ENCODE measurements around the gene CASP14.
"Not testable (repeated sequence)": the region's sequence is repeated elsewhere in the genome, so short reads cannot be mapped to it uniquely, and the experiment has no call there.

Gene CASP14, protein sequence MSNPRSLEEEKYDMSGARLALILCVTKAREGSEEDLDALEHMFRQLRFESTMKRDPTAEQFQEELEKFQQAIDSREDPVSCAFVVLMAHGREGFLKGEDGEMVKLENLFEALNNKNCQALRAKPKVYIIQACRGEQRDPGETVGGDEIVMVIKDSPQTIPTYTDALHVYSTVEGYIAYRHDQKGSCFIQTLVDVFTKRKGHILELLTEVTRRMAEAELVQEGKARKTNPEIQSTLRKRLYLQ

GRCh38 chr19:15048885-15049541, at the start of gene CASP14:
TSS of gene CASP14 (plus strand) at chr19:15049480. CDS start at chr19:15052252, 2,772 bp downstream.
- Mint-ChIP-seq H3K4me3 (no peak within 1 kb of the TSS), H3K27me3 (ENCODE audit: low read depth) (no peaks in the 10 kb centered on the region), H3K27ac (no peak within 1 kb of the TSS), H3K9me3 (no peaks in the 10 kb centered on the region), H3K36me3 (ENCODE audit: low read depth) (no peaks in the 10 kb centered on the region), H3K4me1 (ENCODE audit: low read depth) (no peaks in the 10 kb centered on the region)
- no peak for DNase-seq (ENCODE audit: low spot score)

DNA sequence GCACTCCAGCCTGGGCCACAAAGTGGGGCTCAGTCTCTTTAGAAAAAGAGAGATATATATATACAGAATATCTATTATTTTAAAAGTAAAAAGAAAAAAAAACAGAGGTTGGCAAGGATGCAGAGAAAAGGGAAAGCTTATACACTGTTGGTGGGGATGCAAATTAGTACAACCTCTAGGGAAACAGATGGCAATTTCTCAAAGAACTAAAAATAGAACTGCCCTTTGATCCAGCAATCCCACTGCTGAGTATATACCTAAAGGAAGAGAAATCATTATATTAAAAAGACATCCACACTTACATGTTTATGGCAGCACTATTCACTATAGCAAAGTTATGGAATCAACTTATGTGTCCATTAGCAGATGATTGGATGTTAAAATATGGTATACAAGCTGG, 41.0 kb upstream of the CASP14 start:
- no peaks in the 10 kb centered on the region for H3K4me1 Mint-ChIP-seq (ENCODE audit: low read depth)
- no peaks in the 10 kb centered on the region for H3K9me3 Mint-ChIP-seq
- H3K27ac Mint-ChIP-seq, result no peak overlapping the region
- H3K36me3 Mint-ChIP-seq (ENCODE audit: low read depth), result no peaks in the 10 kb centered on the region
- no peak overlapping the region for H3K4me3 Mint-ChIP-seq
- DNase-seq (ENCODE audit: low spot score), result no peak
- H3K27me3 Mint-ChIP-seq (ENCODE audit: low read depth), result peaks cover 10% of the 10 kb centered on the region

GRCh38 chr19:15010501-15011300, 38.6 kb upstream of the CASP14 start:
- H3K27ac Mint-ChIP-seq, result no peak overlapping the region
- H3K36me3 Mint-ChIP-seq (ENCODE audit: low read depth), result no peaks in the 10 kb centered on the region
- peaks cover 10% of the 10 kb centered on the region for H3K27me3 Mint-ChIP-seq (ENCODE audit: low read depth)
- H3K9me3 Mint-ChIP-seq, result no peaks in the 10 kb centered on the region
- no peak overlapping the region for H3K4me3 Mint-ChIP-seq
- H3K4me1 Mint-ChIP-seq (ENCODE audit: low read depth), result no peaks in the 10 kb centered on the region
- DNase-seq (ENCODE audit: low spot score), result no peak

DNA sequence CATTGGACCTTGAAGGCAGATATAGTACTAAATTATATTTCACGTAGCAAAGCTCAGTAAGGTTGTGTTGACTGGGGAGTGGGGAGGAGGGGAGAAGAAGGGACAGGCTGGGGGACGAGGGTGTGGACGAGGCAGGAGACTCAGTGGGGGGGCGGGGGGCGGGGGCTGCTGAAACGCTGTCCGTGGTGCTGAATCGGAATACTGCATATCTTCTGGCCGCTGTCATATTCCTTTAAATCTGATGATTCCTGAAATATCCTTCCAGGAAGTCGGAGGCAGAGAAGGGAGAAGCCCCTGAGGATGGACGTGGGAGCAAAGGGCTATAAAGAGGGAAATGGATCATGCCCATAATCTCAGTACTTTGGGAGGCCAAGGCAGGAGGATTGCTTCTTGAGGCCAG, 34.7 kb upstream of the CASP14 start:
- H3K27ac Mint-ChIP-seq, result no peak overlapping the region
- no peaks in the 10 kb centered on the region for H3K9me3 Mint-ChIP-seq
- no peaks in the 10 kb centered on the region for H3K36me3 Mint-ChIP-seq (ENCODE audit: low read depth)
- peaks cover 10% of the 10 kb centered on the region for H3K27me3 Mint-ChIP-seq (ENCODE audit: low read depth)
- H3K4me3 Mint-ChIP-seq, result no peak overlapping the region
- no peaks in the 10 kb centered on the region for H3K4me1 Mint-ChIP-seq (ENCODE audit: low read depth)
- no peak for DNase-seq (ENCODE audit: low spot score)

DNA sequence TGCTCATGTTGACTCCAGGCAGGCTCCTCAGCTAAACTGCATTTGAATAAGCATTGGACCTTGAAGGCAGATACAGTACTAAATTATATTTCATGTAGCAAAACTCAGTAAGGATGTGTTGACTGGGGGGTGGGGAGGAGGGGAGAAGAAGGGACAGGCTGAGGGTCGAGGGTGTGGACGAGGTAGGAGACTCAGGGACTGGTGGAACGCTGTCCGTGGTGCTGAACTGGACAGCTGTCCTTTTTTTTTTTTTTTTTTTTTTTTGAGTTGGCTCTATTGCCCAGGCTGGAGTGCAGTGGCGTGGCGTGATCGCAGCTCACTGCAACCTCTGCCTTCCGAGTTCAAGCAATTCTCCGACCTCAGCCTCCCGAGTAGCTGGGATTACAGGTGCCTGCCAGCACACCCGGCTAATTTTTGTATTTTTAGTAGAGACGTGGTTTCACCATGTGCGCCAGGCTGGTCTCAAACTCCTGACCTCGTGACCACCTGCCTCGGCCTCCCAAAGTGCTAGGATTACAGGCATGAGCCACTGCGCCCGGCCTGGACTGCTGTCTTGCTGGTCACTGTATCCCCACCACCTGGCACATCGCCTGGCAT, 33.2 kb upstream of the CASP14 start:
- no peaks in the 10 kb centered on the region for H3K36me3 Mint-ChIP-seq (ENCODE audit: low read depth)
- H3K9me3 Mint-ChIP-seq, result no peaks in the 10 kb centered on the region
- H3K27ac Mint-ChIP-seq, result no peak overlapping the region
- DNase-seq (ENCODE audit: low spot score), result no peak
- peaks cover 3% of the 10 kb centered on the region for H3K27me3 Mint-ChIP-seq (ENCODE audit: low read depth)
- H3K4me1 Mint-ChIP-seq (ENCODE audit: low read depth), result no peaks in the 10 kb centered on the region
- no peak overlapping the region for H3K4me3 Mint-ChIP-seq

DNA sequence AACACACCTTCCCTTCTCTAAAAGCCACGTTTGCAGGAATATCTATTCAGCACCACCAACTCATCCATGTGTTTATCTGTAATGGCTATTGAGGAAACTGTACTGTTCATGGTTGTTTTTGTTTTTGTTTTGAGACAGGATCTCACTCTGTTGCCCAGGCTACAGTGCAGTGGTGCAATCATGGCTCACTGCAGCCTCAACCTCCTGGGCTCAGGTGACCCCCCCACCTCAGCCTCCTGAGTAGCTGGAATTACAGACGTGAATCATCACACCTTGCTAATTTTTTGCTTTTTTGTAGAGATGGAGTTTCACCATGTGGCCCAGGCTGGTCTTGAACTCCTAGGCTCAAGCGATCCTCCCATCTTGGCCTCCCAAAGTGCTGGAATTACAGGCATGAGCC, 30.4 kb upstream of the CASP14 start:
- not testable (repeated sequence) for H3K27ac Mint-ChIP-seq; H3K4me1 Mint-ChIP-seq (ENCODE audit: low read depth); H3K9me3 Mint-ChIP-seq; H3K36me3 Mint-ChIP-seq (ENCODE audit: low read depth); H3K4me3 Mint-ChIP-seq; H3K27me3 Mint-ChIP-seq (ENCODE audit: low read depth); DNase-seq (ENCODE audit: low spot score)

DNA sequence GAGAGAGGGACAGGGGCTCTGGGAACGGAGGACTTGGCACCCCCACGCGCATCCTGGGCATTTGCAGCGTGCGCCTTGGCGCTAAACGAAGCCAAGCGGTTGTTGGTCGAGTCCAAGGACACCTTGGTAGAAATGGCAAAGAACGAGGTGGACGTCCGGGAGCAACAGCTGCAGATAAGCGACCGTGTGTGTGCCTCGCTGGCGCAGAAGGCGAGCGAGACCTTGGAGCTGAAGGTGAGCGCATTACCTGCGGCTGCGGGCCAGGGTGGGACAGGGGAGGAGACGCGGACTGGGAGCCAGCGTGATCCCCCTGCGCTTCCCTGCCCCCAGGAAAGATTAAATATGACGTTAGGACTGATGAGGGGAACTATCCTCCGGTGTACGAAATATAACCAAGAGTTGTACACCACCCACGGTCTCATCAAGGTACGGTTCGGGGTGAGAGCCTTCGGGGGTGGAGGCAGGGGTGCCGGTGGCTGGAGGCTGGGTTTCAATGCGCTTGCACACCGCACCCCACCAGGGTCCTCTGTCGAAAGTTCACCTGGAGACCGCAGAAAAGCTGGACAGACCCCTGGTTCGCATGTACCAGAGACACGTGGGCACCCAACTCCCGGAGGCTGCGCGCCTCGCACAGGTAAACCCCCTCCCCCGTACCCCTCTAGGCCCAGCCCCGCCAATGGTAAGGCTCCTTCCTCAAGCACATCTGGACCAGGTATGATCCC, 27.8 kb upstream of the CASP14 start:
- no peak overlapping the region for H3K27ac Mint-ChIP-seq
- H3K4me1 Mint-ChIP-seq (ENCODE audit: low read depth), result no peaks in the 10 kb centered on the region
- H3K9me3 Mint-ChIP-seq, result no peaks in the 10 kb centered on the region
- DNase-seq (ENCODE audit: low spot score), result no peak
- no peaks in the 10 kb centered on the region for H3K36me3 Mint-ChIP-seq (ENCODE audit: low read depth)
- no peak overlapping the region for H3K4me3 Mint-ChIP-seq
- H3K27me3 Mint-ChIP-seq (ENCODE audit: low read depth), result no peaks in the 10 kb centered on the region

DNA sequence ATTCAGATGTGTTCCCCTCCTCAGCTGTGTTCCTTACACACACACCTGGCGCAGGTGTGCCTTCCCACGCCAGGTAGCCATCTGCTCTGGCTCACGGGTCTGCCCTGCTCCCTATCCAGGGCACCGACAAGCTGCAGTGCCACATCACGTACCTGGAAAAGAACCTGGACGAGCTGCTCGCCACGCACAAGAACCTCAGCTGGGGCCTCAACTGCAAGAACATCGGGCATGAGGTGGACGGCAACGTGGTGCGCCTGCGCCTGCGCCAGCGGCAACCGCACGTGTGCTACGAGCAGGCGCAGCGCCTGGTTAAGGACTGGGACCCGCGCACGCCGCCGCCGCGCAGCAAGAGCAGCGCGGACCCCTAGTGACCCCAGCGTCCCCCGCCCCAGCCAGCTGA, 26.5 kb upstream of the CASP14 start:
- Mint-ChIP-seq H3K27me3 (ENCODE audit: low read depth) (no peaks in the 10 kb centered on the region), H3K4me1 (ENCODE audit: low read depth) (no peaks in the 10 kb centered on the region), H3K36me3 (ENCODE audit: low read depth) (no peaks in the 10 kb centered on the region), H3K27ac (no peak overlapping the region), H3K4me3 (no peak overlapping the region), H3K9me3 (no peaks in the 10 kb centered on the region)
- DNase-seq (ENCODE audit: low spot score), result no peak

DNA sequence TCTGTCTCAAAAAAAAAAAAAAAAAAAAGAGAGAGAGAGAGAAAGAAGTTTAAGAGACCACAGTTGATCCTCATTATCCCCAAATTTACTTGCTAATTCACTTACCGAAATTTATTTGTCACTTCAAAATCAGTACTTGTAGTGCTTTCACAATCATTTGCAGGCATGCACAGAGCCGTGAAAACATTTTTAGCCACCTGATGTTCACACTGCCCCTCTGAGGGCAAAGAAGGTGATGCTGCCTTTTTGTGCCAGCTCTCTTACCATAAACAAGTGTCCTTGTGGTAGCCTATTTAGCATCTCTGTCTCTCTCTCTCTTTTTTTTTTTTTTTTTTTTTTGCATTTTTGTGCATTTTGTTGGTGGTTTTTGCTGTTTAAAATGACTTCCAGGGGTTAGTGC, 24.1 kb upstream of the CASP14 start:
- Mint-ChIP-seq H3K4me1 (ENCODE audit: low read depth) (no peaks in the 10 kb centered on the region), H3K27ac (no peak overlapping the region)
- DNase-seq (ENCODE audit: low spot score), result no peak

DNA sequence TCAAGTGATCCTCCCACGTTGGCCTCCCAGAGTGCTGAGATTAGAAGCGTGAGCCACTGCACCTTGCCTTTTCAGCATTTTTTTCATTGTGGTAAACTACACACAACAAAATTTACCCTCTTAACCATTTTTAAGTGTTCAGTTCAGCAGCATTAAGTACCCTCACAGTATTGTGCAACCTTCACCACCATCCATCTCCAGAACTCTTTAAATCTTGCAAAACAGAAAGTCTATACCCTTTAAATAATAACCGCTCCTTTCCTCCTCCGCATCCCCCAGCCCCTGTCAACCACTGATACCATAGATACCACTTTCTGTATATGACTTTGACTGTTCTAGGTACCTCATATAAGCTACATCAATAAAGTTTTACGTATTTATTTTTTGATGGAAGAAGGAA, 20.8 kb upstream of the CASP14 start:
- no peak for DNase-seq (ENCODE audit: low spot score)
- no peak overlapping the region for H3K4me3 Mint-ChIP-seq
- H3K36me3 Mint-ChIP-seq (ENCODE audit: low read depth), result no peaks in the 10 kb centered on the region
- no peaks in the 10 kb centered on the region for H3K27me3 Mint-ChIP-seq (ENCODE audit: low read depth)
- H3K27ac Mint-ChIP-seq, result no peak overlapping the region
- no peaks in the 10 kb centered on the region for H3K9me3 Mint-ChIP-seq
- H3K4me1 Mint-ChIP-seq (ENCODE audit: low read depth), result no peaks in the 10 kb centered on the region

More for the DNA sequence above, 24.1 kb upstream of the CASP14 start:
- H3K36me3 Mint-ChIP-seq (ENCODE audit: low read depth), result no peaks in the 10 kb centered on the region
- no peaks in the 10 kb centered on the region for H3K27me3 Mint-ChIP-seq (ENCODE audit: low read depth)
- H3K4me3 Mint-ChIP-seq, result no peak overlapping the region
- no peaks in the 10 kb centered on the region for H3K9me3 Mint-ChIP-seq

GRCh38 chr19:15031675-15032074, 17.6 kb upstream of the CASP14 start:
- H3K36me3 Mint-ChIP-seq (ENCODE audit: low read depth), result no peaks in the 10 kb centered on the region
- no peaks in the 10 kb centered on the region for H3K4me1 Mint-ChIP-seq (ENCODE audit: low read depth)
- H3K27me3 Mint-ChIP-seq (ENCODE audit: low read depth), result no peaks in the 10 kb centered on the region
- DNase-seq (ENCODE audit: low spot score), result no peak
- no peak overlapping the region for H3K27ac Mint-ChIP-seq
- H3K4me3 Mint-ChIP-seq, result no peak overlapping the region
- H3K9me3 Mint-ChIP-seq, result no peaks in the 10 kb centered on the region

GRCh38 chr19:15035795-15036311, 13.4 kb upstream of the CASP14 start:
- Mint-ChIP-seq H3K4me1 (ENCODE audit: low read depth) (no peaks in the 10 kb centered on the region), H3K4me3 (no peak overlapping the region), H3K9me3 (no peaks in the 10 kb centered on the region), H3K27ac (no peak overlapping the region), H3K36me3 (ENCODE audit: low read depth) (no peaks in the 10 kb centered on the region), H3K27me3 (ENCODE audit: low read depth) (no peaks in the 10 kb centered on the region)
- no peak for DNase-seq (ENCODE audit: low spot score)

- H3K27ac Mint-ChIP-seq, result no peak overlapping the region
- H3K4me1 Mint-ChIP-seq (ENCODE audit: low read depth), result no peaks in the 10 kb centered on the region
- no peaks in the 10 kb centered on the region for H3K9me3 Mint-ChIP-seq
- DNase-seq (ENCODE audit: low spot score), result no peak
- H3K36me3 Mint-ChIP-seq (ENCODE audit: low read depth), result no peaks in the 10 kb centered on the region
- H3K4me3 Mint-ChIP-seq, result no peak overlapping the region
- H3K27me3 Mint-ChIP-seq (ENCODE audit: low read depth), result no peaks in the 10 kb centered on the region
These were observed 11.7 kb upstream of the CASP14 start for GRCh38 chr19:15037586-15037985.
